Lower leg skin (tissue), 3 donors: ENCODE measurements around the gene SYCP3.

Experiments
- CTCF ChIP-seq, 3 donors: fragments of 450-650 bp; IDR thresholded peaks; one replicate each; pipeline ENCODE4 v1.5.1; 2016; ENCODE audit warnings: antibody characterized with exemption in 3 of 3, mild to moderate bottlenecking in 3 of 3, moderate library complexity in 2 of 3
- POLR2A ChIP-seq, 2 donors: fragments of 450-650 bp; IDR thresholded peaks; one replicate each; pipeline ENCODE4 v1.6.1; 2016 to 2017; ENCODE audit warnings: antibody characterized with exemption in 2 of 2, mild to moderate bottlenecking in 1 of 2, moderate library complexity in 1 of 2

GRCh38 chr12:101710288-101710687 lies 29.0 kb downstream of the SYCP3 start:
- TF ChIP-seq CTCF (IDR thresholded peaks at IDR 0.05) (no peak), POLR2A (IDR thresholded peaks at IDR 0.05) (no peak)
